ENCODE measurements around the gene ESD.

DNA sequence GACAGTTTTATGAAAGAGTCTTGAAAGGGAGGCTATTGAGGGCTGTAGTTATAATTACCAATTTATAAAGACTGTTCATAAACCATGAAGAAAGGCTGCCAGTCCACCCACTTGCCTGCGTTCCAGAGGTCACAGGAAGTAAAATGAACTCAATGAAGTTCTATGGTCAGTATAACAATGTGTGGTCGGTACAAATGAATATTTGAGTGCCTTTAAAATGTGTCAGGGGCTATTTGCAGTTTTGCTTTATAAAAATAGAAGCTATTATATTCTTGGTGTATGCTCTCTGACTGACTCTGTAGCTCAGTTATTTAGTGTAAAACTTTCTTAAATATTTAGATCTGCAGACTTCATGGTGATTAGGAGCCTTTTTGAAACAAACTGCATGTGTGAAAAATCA, 47.0 kb downstream of the ESD start:
- TF ChIP-seq POLR2A (IDR thresholded peaks at IDR 0.05; ENCODE audit: low read depth, low read length), result no peak
- TF ChIP-seq EZH2 (IDR thresholded peaks at IDR 0.05; ENCODE audit: borderline replicate concordance, low read depth, low read length, severe bottlenecking), result no peak
- no peak for TF ChIP-seq POLR2AphosphoS5 (IDR thresholded peaks at IDR 0.05; ENCODE audit: insufficient read depth, low read depth, low read length)
- no peak for TF ChIP-seq CTCF (IDR thresholded peaks at IDR 0.05; ENCODE audit: extremely low read depth in 1 of 2, insufficient read depth in 1 of 2, low read depth in 1 of 2, low read length in 2 of 2)
- no peak for TF ChIP-seq MYC (IDR thresholded peaks at IDR 0.05; ENCODE audit: low read depth, low read length)
- TF ChIP-seq, protein P1, sequence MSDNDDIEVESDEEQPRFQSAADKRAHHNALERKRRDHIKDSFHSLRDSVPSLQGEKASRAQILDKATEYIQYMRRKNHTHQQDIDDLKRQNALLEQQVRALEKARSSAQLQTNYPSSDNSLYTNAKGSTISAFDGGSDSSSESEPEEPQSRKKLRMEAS (IDR thresholded peaks at IDR 0.05; ENCODE audit: insufficient read depth, insufficient read length), result no peak

Measured in endothelial cell of umbilical vein (primary cell).